Kidney (tissue), 14 donors: ENCODE results near the gene NUDT22. TPM values are rescaled to one million over a fixed set of nuclear protein-coding genes. Genes with fewer than 3 reads are reported as not detected.

Experiments used
- DNase-seq, 5 donors: peaks; one replicate each; pipeline ENCODE4 v3.0.0-alpha.2; 2013 to 2020
- FAIRE-seq: peaks from 2 replicates; lab custom pipeline; 2012; peaks lifted over from hg19 to GRCh38; lab: Jason Lieb, UNC
- H3K27ac ChIP-seq, 2 donors: one replicate each; pipeline ENCODE4 v1.7.0; 2013; ENCODE audit warnings: low read depth in 2 of 2, low read length in 2 of 2, inconsistent platforms in 1 of 2
- H3K27me3 ChIP-seq: one replicate; pipeline ENCODE4 v1.7.1; 2013; ENCODE audit warnings: low read length, inconsistent platforms; ENCODE audit not compliant: control insufficient read depth, insufficient read depth
- H3K36me3 ChIP-seq, 3 donors: one replicate each; pipeline versions ENCODE4 v1.7.0 to v1.7.1; 2013; ENCODE audit warnings: low read length in 3 of 3, control low read depth in 1 of 3, inconsistent platforms in 1 of 3; ENCODE audit not compliant: insufficient read depth in 3 of 3, control insufficient read depth in 2 of 3
- H3K4me1 ChIP-seq, 3 donors: one replicate each; pipeline versions ENCODE4 v1.7.0 to v1.7.1; 2013; ENCODE audit warnings: low read length in 3 of 3, inconsistent platforms in 1 of 3, low read depth in 1 of 3; ENCODE audit not compliant: control insufficient read depth in 2 of 3, insufficient read depth in 2 of 3
- H3K4me3 ChIP-seq, 3 donors: one replicate each; pipeline versions ENCODE4 v1.7.0 to v1.8.1; 2013; ENCODE audit warnings: low read length in 3 of 3, control low read depth in 1 of 3, inconsistent platforms in 1 of 3
- H3K9ac ChIP-seq, 3 donors: one replicate each; pipeline versions ENCODE4 v1.7.0 to v1.7.1; 2013; ENCODE audit warnings: low read length in 3 of 3, control low read depth in 1 of 3, inconsistent platforms in 1 of 3
- H3K9me3 ChIP-seq, 3 donors: one replicate each; pipeline versions ENCODE4 v1.7.0 to v1.7.1; 2013; ENCODE audit warnings: low read length in 3 of 3, control low read depth in 1 of 3, inconsistent platforms in 1 of 3; ENCODE audit not compliant: control insufficient read depth in 2 of 3, insufficient read depth in 1 of 3
- CTCF ChIP-seq: IDR thresholded peaks from 3 replicates; pipeline ENCODE4 v1.5.1; 2012; ENCODE audit warnings: mild to moderate bottlenecking, moderate library complexity, borderline replicate concordance; ENCODE audit not compliant: insufficient read depth; ENCODE audit errors: extremely low read depth
- intact Hi-C: fragments of 100-400 bp; cut with DNase I; formaldehyde crosslinking; loops from one replicate; pipeline ENCODE4 v1.11.1; 2022
- polyA plus RNA-seq: library from polyadenylated mRNA; stranded (reverse); fragments of 350-450 nt; fragmentation: Illumina TruSeq; extraction: RNeasy Lipid Tissue Mini Kit (QIAGEN cat#74804); gene quantifications from one replicate; pipeline ENCODE4 v1.2.3, GENCODE V29; 2014; ENCODE audit warnings: low read depth, low replicate concordance; ENCODE audit not compliant: insufficient read depth
- total RNA-seq: library from RNA; stranded (reverse); fragmentation: NEBNext Ultra II Directional; extraction: Animal tissue kit (Norgen Biotek cat#: 25700); gene quantifications from one replicate; pipeline ENCODE4 v1.2.1, GENCODE V29; 2021
- donor health status: control.
- donor health status: control.
- donor health status: control.
- donor health status: control.
- donor health status: control.
- donor health status: DM: yes; HTN: yes; CAD: no.
- donor health status: Normal renal cell carcinoma (clear cell type).

NUDT22 gene
- total and polyA plus RNA-seq, 2 donors from 2014 or later: 64.5 to 150 TPM

DNA sequence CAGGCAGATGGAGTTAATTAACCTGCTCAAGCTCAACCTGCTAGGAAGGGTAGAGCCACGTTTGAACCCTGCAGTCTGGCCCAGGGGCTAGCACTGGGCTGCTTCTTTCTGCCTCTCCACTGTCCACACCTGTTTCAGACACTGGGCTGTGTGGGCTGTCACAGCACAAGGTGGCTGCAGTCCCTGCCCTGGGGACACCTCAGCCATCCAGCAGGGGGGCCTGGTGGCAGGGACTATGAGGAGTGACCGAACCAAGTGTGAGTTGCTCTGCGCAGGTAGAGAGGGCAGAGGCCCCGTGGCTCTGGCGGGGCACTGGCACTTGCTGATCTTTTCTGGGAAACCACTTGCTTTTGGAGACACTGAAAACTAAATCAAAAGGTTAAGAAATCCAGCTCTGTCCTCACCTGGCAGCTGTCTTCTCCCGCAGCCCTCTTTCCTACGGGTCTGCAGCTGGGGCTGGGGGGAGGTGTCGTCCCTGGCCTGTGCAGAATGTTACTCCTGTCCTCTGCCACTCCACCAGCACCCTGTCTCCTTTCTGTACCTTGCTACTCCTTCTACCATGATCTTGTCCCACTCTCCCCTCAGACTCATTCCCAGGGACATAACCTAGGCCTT is 52.6 kb downstream of the NUDT22 start:
- H3K4me1 ChIP-seq: peaks cover 0 to 5% (median 4%) of the 10 kb centered on the region in 3 donors
- no peak for FAIRE-seq
- TF ChIP-seq CTCF: no peak
- no peaks in the 10 kb centered on the region for H3K9me3 ChIP-seq
- peak in 1 of 5 donors; percentile 60 for DNase-seq
- intact Hi-C loops: no loop called here
- H3K27me3 ChIP-seq: no peaks in the 10 kb centered on the region
- peaks cover 0 to 4% (median 0%) of the 10 kb centered on the region in 3 donors for H3K36me3 ChIP-seq
- no peak overlapping the region for H3K9ac ChIP-seq
- H3K27ac ChIP-seq: no peak overlapping the region
- H3K4me3 ChIP-seq: no peak overlapping the region

Other genes starting within 250 kb of the NUDT22 start
- gene OTUB1, start 239.8 kb upstream of the NUDT22 start, total RNA-seq: 69.0 TPM
- 118 TPM for gene OTUB1, start 239.8 kb upstream of the NUDT22 start, polyA plus RNA-seq
- 0.66 TPM for gene FLRT1, start 190.3 kb upstream of the NUDT22 start, total RNA-seq
- 1.5 TPM for gene FLRT1, start 190.3 kb upstream of the NUDT22 start, polyA plus RNA-seq
- gene MACROD1, start 60.2 kb upstream of the NUDT22 start, total RNA-seq: 27.8 TPM
- 176 TPM for gene MACROD1, start 60.2 kb upstream of the NUDT22 start, polyA plus RNA-seq
- gene STIP1, start 40.1 kb upstream of the NUDT22 start, total RNA-seq: 81.2 TPM
- 86.0 TPM for gene STIP1, start 40.1 kb upstream of the NUDT22 start, polyA plus RNA-seq
- gene FERMT3, start 19.6 kb upstream of the NUDT22 start, total RNA-seq: 36.3 TPM
- 11.8 TPM for gene FERMT3, start 19.6 kb upstream of the NUDT22 start, polyA plus RNA-seq
- 39.2 TPM for gene TRPT1, start 88 bp upstream of the NUDT22 start, total RNA-seq
- 103 TPM for gene TRPT1, start 88 bp upstream of the NUDT22 start, polyA plus RNA-seq
- gene DNAJC4, start 4.3 kb downstream of the NUDT22 start, total RNA-seq: 31.1 TPM
- 102 TPM for gene DNAJC4, start 4.3 kb downstream of the NUDT22 start, polyA plus RNA-seq
- 77.6 TPM for gene VEGFB, start 8.3 kb downstream of the NUDT22 start, total RNA-seq
- 157 TPM for gene VEGFB, start 8.3 kb downstream of the NUDT22 start, polyA plus RNA-seq
- gene FKBP2, start 14.8 kb downstream of the NUDT22 start, total RNA-seq: 76.0 TPM
- gene FKBP2, start 14.8 kb downstream of the NUDT22 start, polyA plus RNA-seq: 411 TPM
- gene PPP1R14B, start 20.7 kb downstream of the NUDT22 start, total RNA-seq: 86.5 TPM
- gene PPP1R14B, start 20.7 kb downstream of the NUDT22 start, polyA plus RNA-seq: 145 TPM
- 24.6 TPM for gene PLCB3, start 25.3 kb downstream of the NUDT22 start, total RNA-seq
- 9.6 TPM for gene PLCB3, start 25.3 kb downstream of the NUDT22 start, polyA plus RNA-seq
- 59.8 TPM for gene BAD, start 58.4 kb downstream of the NUDT22 start, total RNA-seq
- gene BAD, start 58.4 kb downstream of the NUDT22 start, polyA plus RNA-seq: 157 TPM
- 44.0 TPM for gene GPR137, start 59.6 kb downstream of the NUDT22 start, total RNA-seq
- 48.4 TPM for gene GPR137, start 59.6 kb downstream of the NUDT22 start, polyA plus RNA-seq
- not detected for gene KCNK4, start 65.0 kb downstream of the NUDT22 start, total RNA-seq
- not detected for gene KCNK4, start 65.0 kb downstream of the NUDT22 start, polyA plus RNA-seq
- not detected for gene CATSPERZ, start 74.1 kb downstream of the NUDT22 start, total RNA-seq
- not detected for gene CATSPERZ, start 74.1 kb downstream of the NUDT22 start, polyA plus RNA-seq
- gene ESRRA, start 79.2 kb downstream of the NUDT22 start, total RNA-seq: 59.7 TPM
- gene ESRRA, start 79.2 kb downstream of the NUDT22 start, polyA plus RNA-seq: 117 TPM
- gene TRMT112, start 91.3 kb downstream of the NUDT22 start, total RNA-seq: 172 TPM
- gene TRMT112, start 91.3 kb downstream of the NUDT22 start, polyA plus RNA-seq: 291 TPM
- gene PRDX5, start 91.8 kb downstream of the NUDT22 start, total RNA-seq: 192 TPM
- gene PRDX5, start 91.8 kb downstream of the NUDT22 start, polyA plus RNA-seq: 1,026 TPM
- gene CCDC88B, start 113.9 kb downstream of the NUDT22 start, total RNA-seq: 13.3 TPM
- 10.0 TPM for gene CCDC88B, start 113.9 kb downstream of the NUDT22 start, polyA plus RNA-seq
- 40.2 TPM for gene RPS6KA4, start 132.9 kb downstream of the NUDT22 start, total RNA-seq
- gene RPS6KA4, start 132.9 kb downstream of the NUDT22 start, polyA plus RNA-seq: 13.6 TPM